Stimulated activated CD4-positive, alpha-beta T cell treated with anti-CD3 and anti-CD28 coated beads, Interleukin-2, amount 100 ng/mL, for 4 hours (primary cell): ENCODE results near the gene MYO9A.
"Not testable (repeated sequence)": the region's sequence is repeated elsewhere in the genome, so short reads cannot be mapped to it uniquely, and the experiment has no call there.

Experiments
- DNase-seq: peaks from one replicate; pipeline ENCODE4 v3.0.0-alpha.2; 2020; ENCODE audit warnings: low read depth

MYO9A gene

DNA sequence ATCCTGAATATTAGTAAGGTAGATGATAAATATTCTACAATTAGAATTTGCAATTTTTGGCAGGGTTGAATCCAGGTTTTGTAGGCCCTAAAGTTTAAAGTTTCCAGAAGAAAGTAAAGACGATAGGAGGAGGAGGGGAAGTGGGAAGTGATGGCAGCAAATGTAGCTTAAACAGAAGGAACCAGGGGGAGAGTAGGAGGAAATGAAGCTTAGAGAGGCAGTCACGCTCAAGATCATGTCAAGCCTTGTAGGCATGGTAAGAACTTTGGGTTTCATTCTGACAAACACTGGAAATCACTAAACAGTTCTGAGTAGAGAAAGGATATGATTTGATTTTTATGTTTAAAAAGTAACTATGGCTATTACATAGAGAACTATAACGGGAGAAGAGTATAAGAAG is 243.7 kb downstream of the MYO9A start:
- DNase-seq = no peak

DNA sequence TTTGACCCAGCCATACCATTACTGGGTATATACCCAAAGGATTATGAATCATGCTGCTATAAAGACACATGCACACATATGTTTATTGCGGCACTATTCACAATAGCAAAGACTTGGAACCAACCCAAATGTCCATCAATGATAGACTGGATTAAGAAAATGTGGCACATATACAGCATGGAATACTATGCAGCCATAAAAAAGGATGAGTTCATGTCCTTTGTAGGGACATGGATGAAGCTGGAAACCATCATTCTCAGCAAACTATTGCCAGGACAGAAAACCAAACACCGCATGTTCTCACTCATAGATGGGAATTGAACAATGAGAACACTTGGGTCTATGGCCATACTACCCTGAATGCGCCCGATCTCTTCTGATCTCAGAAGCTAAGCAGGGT is 259.7 kb downstream of the MYO9A start:
- not testable (repeated sequence) for DNase-seq

DNA sequence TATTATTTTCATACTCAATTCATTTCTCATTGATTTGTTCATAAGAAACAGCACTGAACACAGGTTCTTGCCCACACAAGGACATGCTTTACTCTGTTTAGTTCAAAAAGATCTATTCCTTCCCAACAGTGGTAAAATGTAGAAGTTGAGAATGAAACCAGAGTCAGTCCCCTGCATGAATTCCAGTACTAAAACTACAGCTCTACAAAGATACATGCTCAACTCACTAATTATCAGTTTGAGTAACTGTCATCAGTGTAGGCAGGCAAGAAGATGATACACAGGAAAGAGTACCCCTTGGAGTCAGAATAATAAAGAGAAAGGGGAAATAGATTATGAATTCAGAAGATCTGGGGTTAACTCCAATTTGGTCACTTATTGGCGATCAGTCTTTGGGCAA is 264.4 kb downstream of the MYO9A start:
- no peak for DNase-seq

DNA sequence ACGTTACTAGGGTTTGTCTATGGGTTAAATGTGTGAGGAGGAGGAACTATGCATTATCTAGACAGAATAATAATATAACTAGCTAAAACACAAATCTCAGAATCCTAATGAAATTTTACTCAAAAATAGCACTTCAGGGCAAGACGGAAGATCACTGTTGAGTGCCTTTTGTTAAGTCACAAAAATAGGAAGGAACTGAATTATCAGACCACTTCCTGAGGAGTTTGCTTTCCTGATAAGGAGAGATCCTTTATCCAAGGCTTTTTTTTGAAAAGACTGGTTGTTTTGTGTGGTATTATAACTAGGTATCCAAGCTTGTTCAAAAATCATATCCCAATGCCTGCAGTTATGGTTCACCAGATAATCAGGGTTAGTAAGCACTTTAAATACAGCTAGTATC is 273.0 kb downstream of the MYO9A start:
- no peak for DNase-seq

DNA sequence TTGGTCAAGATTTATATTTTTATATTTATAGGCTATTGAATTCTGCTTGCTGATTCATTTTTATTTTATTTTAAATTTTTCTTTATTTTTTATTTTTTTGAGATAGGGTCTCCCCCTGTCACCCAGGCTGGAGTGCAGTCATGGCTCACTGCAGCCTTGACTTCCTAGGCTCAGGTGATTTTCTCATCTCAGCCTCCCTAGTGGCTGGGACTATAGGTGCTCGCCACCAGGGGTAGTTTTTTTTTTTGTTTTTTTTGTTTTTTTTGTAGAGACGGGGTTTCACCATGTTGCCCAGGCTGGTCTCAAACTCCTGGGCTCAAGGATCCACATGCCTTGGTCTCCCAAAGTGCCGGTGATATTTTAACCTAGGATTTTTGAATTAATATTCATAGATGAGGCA is 276.4 kb downstream of the MYO9A start:
- no peak for DNase-seq

DNA sequence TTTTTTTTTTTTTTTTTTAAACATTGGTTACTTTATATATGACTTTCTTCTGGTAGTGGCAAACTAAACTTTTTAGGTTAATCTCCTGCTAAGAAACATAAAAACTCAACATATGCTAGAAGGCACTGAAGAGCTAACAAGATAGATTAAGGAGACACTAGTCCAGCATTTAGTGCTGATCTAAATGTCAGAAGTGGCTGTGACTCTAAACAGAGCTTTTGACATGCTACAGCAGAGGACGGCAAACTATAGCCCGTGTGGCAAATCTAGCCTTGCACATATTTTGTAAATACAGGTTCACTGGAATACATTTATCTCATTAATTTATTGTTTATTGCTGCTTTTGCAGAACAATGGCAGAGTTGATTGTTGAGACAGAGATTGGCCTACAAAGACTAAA is 287.0 kb downstream of the MYO9A start:
- DNase-seq = no peak

DNA sequence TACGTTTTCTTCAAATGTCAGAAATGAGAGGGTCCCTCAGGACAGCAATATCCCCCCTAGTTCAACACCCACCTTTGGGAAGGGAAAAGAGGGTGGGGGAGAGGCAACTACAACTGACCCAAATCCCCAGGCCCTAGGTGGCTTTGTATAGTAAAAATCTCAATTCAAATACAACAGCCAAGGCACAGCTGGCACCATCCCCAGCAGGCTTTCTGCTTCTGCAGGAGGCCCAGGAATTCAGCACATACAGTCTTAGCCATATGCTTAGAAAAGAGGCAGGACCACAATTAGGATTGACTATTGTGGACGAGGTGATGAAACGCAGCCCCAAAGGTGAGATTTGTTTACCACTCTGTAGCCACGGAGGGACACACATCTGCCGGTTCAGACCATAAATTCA is 291.8 kb downstream of the MYO9A start:
- no peak for DNase-seq

DNA sequence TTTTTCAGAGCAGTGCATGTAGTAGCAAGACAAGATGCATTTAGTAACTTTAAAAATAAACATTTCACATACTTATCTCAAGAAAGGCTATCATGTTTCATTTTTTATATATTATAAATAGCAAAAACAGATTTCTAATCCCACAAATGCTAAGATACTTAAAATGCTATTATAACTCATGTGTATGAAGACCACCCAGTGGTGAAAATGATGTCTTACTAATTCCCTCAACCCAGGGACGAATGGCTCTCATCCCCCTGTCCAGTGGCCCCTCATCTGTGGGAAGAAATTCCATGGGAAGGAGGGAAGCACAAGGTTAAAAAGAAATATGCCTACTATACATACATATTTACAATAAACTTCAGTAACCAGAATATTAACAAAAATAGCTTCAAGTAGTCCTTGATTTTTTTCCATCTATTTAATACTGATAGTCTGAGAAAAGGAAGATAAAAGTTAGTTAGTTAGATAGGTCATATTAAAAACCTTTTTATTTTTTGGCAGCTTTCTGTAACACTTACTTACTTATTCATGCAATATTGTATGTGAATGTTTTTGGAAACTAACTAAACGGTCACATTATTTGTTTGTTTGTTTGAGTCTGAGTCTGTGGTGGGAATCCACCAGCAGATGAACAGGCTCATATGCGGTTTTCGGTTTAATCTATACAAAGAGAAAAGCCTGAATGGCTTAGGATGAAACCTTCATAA is 292.8 kb downstream of the MYO9A start:
- no peak for DNase-seq

DNA sequence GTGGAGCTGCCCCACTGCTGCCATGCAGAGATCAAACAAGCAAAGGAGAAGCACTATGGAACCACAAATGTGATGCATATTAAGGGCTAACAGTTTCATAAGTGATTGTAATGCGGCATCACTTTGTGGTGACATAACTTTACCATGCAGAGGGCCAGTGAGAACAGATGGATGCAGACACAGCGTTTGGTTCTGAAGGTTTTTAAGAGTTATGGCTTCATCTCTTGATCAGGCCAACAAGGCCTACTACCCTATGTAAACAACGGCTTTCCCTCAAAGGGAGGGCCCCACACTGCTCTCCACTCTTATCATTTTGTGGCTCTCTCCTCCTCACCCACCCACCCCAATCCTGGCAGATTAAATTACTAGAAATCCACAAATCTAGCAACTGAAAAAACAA is 294.1 kb downstream of the MYO9A start:
- DNase-seq = no peak

DNA sequence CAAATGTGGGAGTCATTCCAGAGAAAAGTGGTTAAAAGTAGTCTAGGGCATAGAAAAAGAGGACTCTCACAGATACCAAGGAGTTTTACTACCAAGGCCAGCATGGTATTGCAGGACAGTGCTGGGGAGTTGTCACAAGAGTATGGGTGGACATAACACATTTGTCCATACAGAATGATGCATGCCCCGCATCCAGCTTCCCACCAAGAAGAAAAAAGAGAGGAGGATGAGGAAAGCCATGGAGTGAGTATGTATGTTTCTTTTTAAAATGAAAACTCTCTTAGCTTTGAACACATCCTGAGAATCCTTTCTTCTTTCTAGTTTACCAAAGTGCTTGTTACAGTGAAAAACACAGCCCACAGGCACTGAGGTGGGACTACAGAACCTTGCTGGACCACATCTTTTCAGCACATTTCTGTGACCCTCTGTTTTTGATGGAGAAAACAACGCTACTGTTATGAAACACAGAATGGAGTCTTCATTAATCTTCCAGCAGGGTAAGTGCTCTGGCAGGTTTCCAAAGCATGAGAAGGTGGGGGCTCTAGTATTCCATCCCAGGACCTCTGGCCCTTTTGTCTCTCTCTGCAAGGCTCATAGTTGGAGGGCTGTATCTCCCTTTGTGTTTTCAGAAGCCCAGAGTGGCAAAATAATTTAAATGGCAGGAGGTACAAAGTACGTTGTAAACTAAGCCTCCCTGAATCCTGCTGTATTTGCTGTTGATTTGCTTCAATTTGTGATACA is 294.9 kb downstream of the MYO9A start:
- no peak for DNase-seq

DNA sequence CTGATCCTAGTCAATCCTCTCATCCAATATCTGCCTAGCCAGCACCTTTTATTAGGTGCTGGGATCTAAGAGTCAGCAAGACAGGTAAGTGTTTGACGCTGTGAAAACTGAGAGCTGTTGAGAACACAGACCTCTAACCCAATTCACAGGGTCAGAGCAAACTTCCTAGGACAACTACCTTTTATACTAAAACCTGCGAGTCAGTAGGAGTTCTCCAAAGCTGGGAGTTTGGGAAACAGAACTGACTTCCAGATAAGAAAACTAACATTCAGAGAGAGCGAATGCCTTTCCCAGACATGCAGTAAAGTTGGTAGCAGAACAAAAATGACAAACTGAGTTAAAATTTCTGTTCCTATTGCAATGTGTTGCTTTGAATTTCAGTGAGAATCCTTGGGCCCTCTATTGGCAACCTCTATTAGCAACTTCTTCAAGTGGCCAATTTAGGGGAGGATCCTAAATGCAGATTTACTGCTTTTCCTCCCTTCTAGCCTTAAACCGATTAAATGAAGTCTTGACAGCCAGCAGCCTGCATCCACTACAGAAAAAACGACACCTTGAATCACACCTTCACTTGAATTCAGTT is 296.3 kb downstream of the MYO9A start:
- DNase-seq = no peak

DNA sequence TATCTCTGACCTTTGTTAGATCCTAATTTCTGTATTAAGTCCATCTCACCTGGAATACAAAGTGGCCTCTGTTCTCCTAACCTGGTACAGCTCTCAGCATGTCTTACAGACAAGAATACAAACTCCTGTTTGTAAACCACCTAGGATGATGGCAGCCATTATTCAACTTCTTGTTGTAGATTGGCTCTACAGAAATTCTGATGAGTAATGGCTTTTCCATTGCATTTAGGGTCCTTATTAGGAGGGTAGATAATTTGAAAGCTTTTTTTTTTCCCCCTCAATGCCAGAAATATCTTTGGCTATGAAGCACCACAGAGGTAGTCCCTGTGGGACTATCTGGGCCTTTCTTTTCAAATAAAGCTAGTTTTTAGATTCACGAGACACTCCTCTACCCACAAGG is 297.8 kb downstream of the MYO9A start:
- DNase-seq = no peak

DNA sequence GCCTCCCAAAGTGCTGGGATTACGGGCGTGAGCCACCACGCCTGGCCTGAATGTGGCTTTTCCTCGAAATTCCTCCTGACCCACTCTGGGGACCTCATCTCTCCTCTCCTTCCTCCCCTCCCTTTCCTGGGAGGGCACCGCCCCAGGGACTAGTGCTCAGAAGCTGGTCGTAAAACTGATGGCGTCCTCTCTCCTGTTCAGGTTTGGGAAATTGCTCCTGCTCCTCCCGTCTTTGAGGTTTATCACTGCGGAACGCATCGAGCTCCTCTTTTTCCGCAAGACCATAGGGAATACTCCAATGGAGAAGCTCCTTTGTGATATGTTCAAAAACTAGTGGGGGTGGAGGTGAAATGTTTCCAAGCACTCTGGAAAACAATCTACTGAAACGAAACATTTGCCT is 300.6 kb downstream of the MYO9A start:
- DNase-seq = no peak

DNA sequence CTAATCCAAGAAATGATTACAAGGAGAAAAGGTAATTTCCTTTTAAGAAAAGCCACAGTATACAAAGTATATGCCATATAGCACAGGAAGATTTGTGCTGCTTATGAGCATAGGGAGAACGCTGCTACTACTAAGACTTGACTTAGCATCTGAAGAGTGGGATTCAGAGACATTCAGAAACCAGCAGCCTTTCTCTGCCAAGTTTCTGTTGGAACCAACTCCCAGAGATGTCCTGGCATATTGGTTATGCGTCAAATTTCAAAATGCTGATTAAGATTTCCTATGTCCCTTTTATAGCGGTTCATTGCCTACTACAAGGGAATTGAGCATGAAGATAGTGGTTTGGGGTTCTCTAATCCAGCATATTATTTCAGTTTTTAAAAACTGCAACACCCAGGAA is 302.6 kb downstream of the MYO9A start:
- no peak for DNase-seq

DNA sequence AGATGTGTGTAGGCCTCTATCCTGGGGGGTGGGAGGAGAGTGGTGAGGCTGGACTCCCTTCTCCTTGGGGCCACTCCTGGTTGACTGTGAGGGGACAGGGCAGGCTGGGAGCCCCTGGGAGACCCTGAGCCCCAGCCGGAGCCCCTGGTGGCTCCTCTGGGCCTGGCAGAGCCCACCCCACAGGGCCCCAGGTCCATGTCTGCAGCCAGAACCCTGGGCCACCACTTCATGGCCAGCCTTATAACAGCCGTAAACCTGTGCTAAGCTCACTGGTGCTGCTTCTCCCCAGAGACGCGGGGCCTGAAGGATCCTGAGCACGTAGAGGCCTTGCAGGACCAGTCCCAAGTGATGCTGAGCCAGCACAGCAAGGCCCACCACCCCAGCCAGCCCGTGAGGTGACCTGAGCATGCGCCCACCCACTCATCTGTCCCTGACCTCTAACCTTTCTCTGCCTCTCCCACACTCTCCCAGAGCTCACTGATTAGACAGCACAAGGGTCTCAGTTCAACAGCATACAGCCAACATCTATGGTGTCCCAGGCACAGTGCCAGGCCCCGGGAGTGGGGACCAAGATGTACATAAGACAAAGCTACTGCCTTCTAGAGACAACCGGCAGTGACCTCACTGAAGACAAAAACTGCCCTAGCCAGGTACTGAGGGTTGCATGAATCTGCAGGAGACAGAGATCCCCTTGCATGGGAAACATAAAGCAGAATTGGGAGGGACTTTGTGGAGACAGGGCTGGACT is 304.1 kb downstream of the MYO9A start:
- DNase-seq = no peak

DNA sequence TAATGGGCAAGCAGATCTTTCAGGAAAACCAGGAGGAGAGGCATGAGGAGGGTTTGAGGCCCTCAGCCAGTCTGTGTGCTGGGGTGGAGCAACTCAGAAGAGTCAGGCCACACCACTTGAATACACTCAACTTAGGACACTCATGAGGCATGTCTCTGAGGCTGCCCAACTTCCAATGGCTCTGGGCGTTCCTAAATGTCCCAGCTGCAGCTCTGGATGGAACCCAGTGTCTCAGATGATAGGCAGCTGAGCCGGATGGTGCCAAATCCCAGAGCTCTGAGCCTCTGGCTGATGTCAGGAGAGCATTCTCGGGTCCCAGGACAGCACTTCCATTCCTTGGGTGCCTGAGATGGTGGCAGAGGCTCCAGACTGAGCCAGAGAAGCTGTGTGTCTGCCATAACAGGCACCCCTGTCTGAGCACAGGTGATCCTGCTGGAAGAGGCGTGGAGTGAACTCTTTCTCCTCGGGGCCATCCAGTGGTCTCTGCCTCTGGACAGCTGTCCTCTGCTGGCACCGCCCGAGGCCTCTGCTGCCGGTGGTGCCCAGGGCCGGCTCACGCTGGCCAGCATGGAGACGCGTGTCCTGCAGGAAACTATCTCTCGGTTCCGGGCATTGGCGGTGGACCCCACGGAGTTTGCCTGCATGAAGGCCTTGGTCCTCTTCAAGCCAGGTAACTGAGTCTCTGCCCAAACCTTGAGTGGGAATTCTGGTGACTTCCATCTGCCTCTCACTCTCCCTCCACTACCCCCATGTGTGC is 304.8 kb downstream of the MYO9A start:
- no peak for DNase-seq

DNA sequence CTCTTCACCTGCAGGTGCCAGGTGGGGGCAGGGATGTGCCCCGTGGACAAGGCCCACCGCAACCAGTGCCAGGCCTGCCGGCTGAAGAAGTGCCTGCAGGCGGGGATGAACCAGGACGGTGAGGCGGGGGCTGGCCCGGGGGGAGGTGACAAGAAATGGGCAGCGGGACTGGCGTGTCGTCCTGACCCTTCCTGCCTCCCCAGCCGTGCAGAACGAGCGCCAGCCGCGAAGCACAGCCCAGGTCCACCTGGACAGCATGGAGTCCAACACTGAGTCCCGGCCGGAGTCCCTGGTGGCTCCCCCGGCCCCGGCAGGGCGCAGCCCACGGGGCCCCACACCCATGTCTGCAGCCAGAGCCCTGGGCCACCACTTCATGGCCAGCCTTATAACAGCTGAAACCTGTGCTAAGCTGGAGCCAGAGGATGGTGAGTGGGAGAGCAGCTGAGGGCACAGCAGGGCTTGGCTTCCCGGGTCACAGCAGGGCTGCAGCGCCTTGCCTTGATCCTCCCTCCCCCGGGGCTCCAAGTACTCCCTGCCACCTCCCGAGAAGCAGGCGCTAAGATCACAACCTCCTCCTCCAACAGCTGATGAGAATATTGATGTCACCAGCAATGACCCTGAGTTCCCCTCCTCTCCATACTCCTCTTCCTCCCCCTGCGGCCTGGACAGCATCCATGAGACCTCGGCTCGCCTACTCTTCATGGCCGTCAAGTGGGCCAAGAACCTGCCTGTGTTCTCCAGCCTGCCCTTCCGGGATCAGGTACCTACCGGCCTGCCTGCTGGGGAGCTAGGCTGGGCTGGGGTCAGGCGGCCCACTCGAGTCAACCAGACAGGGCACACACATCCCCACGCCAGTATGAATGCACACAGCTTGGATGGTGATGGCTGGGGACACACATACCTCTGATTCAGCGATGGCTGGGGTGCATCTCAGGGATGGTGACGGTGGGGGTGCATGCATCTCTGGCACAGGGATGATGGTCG is 305.9 kb downstream of the MYO9A start:
- DNase-seq = no peak

DNA sequence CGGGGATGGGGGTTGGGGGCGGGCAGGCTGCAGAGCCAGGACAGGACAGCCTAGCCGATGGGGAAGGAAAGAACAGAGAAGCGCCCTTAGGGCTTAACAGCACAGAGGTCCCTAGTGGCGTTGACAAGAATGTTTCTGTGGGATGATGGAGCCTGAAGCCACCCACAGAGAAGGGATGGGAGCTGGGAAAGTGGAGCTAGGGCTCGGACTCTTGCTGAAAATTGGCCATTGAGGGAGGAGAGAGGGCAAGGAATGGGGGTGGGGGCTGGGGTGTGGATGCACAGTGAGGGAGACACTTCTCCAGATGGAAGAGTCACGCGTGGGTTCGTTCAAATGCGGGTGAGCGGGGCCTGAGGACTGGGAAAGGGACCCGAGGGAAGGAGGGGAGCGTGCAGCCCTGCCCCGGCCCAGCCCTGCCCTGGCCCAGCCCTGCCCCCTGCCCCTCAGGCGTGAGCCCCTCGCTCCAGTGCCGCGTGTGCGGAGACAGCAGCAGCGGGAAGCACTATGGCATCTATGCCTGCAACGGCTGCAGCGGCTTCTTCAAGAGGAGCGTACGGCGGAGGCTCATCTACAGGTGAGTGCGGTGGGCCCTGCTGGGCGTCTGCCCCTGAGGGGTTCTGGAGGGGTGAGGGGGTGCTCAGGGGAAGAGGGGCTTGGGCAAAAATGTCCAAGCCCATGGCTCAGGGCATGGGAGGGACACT is 306.8 kb downstream of the MYO9A start:
- DNase-seq = no peak

DNA sequence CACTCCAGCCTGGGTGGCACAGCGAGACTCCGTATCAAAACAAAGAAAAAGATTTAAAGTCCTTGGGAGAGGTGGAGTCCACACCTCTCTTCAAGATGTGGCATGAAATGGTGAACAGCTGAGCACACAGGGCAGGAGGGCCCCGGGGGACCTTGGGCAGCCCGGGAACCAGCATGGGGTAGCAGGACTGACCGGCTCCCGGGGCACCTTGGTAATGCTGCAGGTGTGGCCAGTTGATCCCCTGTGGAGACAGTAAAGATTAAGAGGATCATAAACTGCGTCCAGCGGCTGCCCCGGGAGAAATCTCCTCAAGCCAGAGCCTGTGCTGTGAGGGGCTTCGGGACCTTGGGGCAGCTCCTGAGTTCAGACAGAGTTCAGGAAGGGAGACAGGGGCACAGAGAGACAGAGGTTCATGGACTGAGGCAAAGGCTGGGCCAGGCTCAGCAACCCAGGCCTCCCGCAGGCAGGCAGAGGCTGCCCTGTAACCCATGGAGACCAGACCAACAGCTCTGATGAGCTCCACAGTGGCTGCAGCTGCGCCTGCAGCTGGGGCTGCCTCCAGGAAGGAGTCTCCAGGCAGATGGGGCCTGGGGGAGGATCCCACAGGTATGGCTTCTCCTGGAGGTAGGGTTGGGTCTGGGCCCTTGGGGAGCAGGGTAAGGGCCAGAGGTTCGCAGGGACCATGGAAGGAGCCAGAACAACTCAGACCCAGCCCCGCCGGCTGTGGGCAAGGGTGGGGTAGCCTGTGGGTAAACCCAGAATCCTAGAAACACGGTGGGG is 307.5 kb downstream of the MYO9A start, which contains the start of gene NR2E3:
TSS of gene NR2E3 (plus strand) at position 299 of the 780 bp plus-strand sequence. CDS start at position 489, 190 bp downstream.
- no peak for DNase-seq
